ENCODE measurements around the gene HSPA2. TPM values are rescaled to one million over a fixed set of nuclear protein-coding genes. Genes with fewer than 3 reads are reported as not detected.
A peak's percentile ranks its signal among the peaks of the same experiment; 100 is the strongest.

The HSPA2 gene
- polyA plus RNA-seq, 1 experiment: 96.1 TPM

- H3K36me3 ChIP-seq (ENCODE audit: control insufficient read depth, insufficient read depth, low read length): no peaks in the 10 kb centered on the region
- no peak for DNase-seq (ENCODE audit: low read depth)
- H3K27me3 ChIP-seq (ENCODE audit: control insufficient read depth, insufficient read depth, low read length): no peaks in the 10 kb centered on the region
- TF ChIP-seq CTCF (IDR thresholded peaks at IDR 0.05; ENCODE audit: insufficient read depth, low read depth, low read length): no peak
- no peak overlapping the region for H3K4me3 ChIP-seq (ENCODE audit: low read depth, low read length)
- ChIA-PET CTCF (interaction anchor here (1.1 to 3.9 kb wide), 3 partner anchors 79 to 164 kb away, joined by 3 to 23 read pairs (median 6); no protein-coding TSS in a partner anchor), POLR2A (no interaction called here)
Measured at GRCh38 chr14:64507376-64508156, 33.0 kb upstream of the HSPA2 start.

GRCh38 chr14:64508215-64508776 is 32.2 kb upstream of the HSPA2 start:
- DNase-seq (ENCODE audit: low read depth): no peak
- TF ChIP-seq CTCF (IDR thresholded peaks at IDR 0.05; ENCODE audit: insufficient read depth, low read depth, low read length): no peak
- H3K36me3 ChIP-seq (ENCODE audit: control insufficient read depth, insufficient read depth, low read length): no peaks in the 10 kb centered on the region
- CTCF ChIA-PET: interaction anchor here (1.1 to 3.9 kb wide), 3 partner anchors 80 to 165 kb away, joined by 3 to 23 read pairs (median 6); no protein-coding TSS in a partner anchor
- H3K27me3 ChIP-seq (ENCODE audit: control insufficient read depth, insufficient read depth, low read length): no peaks in the 10 kb centered on the region
- H3K4me3 ChIP-seq (ENCODE audit: low read depth, low read length): no peak overlapping the region
- POLR2A ChIA-PET: no interaction called here

GRCh38 chr14:64509036-64509435 is 31.5 kb upstream of the HSPA2 start:
- Histone ChIP-seq H3K4me3 (ENCODE audit: low read depth, low read length) (no peak overlapping the region), H3K27me3 (ENCODE audit: control insufficient read depth, insufficient read depth, low read length) (no peaks in the 10 kb centered on the region), H3K36me3 (ENCODE audit: control insufficient read depth, insufficient read depth, low read length) (no peaks in the 10 kb centered on the region)
- DNase-seq (ENCODE audit: low read depth): no peak
- CTCF ChIA-PET: interaction anchor here (1.1 to 3.9 kb wide), 5 partner anchors 16 to 165 kb away, joined by 3 to 23 read pairs (median 3); no protein-coding TSS in a partner anchor
- POLR2A ChIA-PET: interaction anchor here (0.6 kb wide), 1 partner anchor 82 kb away, joined by 3 read pairs; no protein-coding TSS in a partner anchor
- TF ChIP-seq CTCF (IDR thresholded peaks at IDR 0.05; ENCODE audit: insufficient read depth, low read depth, low read length): no peak

GRCh38 chr14:64510825-64511671 is 29.5 kb upstream of the HSPA2 start:
- ChIA-PET CTCF (interaction anchor here (0.6 to 3.9 kb wide), 28 partner anchors 10 to 791 kb away, joined by 3 to 26 read pairs (median 4); no protein-coding TSS in a partner anchor), POLR2A (interaction anchor here (0.6 kb wide), 1 partner anchor 124 kb away, joined by 4 read pairs; no protein-coding TSS in a partner anchor)
- Histone ChIP-seq H3K4me3 (ENCODE audit: low read depth, low read length) (no peak overlapping the region), H3K36me3 (ENCODE audit: control insufficient read depth, insufficient read depth, low read length) (no peaks in the 10 kb centered on the region), H3K27me3 (ENCODE audit: control insufficient read depth, insufficient read depth, low read length) (no peaks in the 10 kb centered on the region)
- DNase-seq (ENCODE audit: low read depth): no peak
- peak; percentile 90 for TF ChIP-seq CTCF (IDR thresholded peaks at IDR 0.05; ENCODE audit: insufficient read depth, low read depth, low read length)
